GM21367 (cell line): ENCODE data around the gene E2F4.

Experiments
- ATAC-seq: cut with Tn5 transposase; IDR thresholded peaks from one replicate; pipeline ENCODE4 v1.9.1; 2021; ENCODE audit not compliant: unreplicated experiment

The E2F4 gene

GRCh38 chr16:67173808-67174705 lies 17.9 kb upstream of the E2F4 start:
- ATAC-seq = peak; percentile 31

- ATAC-seq = no peak
Observed at GRCh38 chr16:67174706-67175231, 17.2 kb upstream of the E2F4 start.

GRCh38 chr16:67176662-67177061 lies 15.3 kb upstream of the E2F4 start:
- ATAC-seq = no peak

GRCh38 chr16:67177743-67178699 lies 13.9 kb upstream of the E2F4 start:
- no peak for ATAC-seq

GRCh38 chr16:67179421-67180080 lies 12.4 kb upstream of the E2F4 start:
- ATAC-seq = no peak

GRCh38 chr16:67180166-67180565 lies 11.8 kb upstream of the E2F4 start:
- no peak for ATAC-seq

GRCh38 chr16:67181346-67181745 lies 10.6 kb upstream of the E2F4 start:
- ATAC-seq = no peak

- no peak for ATAC-seq
Observed at GRCh38 chr16:67182288-67182687, 9.7 kb upstream of the E2F4 start.

GRCh38 chr16:67183284-67183626 lies 8.7 kb upstream of the E2F4 start:
- ATAC-seq = no peak

- peak; percentile 79 for ATAC-seq
Observed at GRCh38 chr16:67183627-67184452, 8.1 kb upstream of the E2F4 start, which contains the start of gene MATCAP1. Gene MATCAP1 (minus strand): TSS chr16:67183963. CDS start chr16:67180610, 3,353 bp downstream.

- ATAC-seq = no peak
Observed at GRCh38 chr16:67184453-67184994, 7.4 kb upstream of the E2F4 start.

- ATAC-seq = no peak
Observed at GRCh38 chr16:67184995-67185650, 6.8 kb upstream of the E2F4 start.

- ATAC-seq = no peak
Observed at GRCh38 chr16:67185651-67186134, 6.3 kb upstream of the E2F4 start.

- no peak for ATAC-seq
Observed at GRCh38 chr16:67186550-67186950, 5.4 kb upstream of the E2F4 start.

GRCh38 chr16:67187175-67187890 lies 4.6 kb upstream of the E2F4 start:
- ATAC-seq = no peak

GRCh38 chr16:67188323-67188722 lies 3.6 kb upstream of the E2F4 start:
- ATAC-seq = no peak

- ATAC-seq = no peak
Observed at GRCh38 chr16:67188798-67189197, 3.2 kb upstream of the E2F4 start.

- no peak for ATAC-seq
Observed at GRCh38 chr16:67190041-67190440, 1.9 kb upstream of the E2F4 start, which contains the start of gene EXOC3L1. Gene EXOC3L1 (minus strand): TSS chr16:67190136. CDS start chr16:67189676, 460 bp downstream.
